Chondrocyte (in vitro differentiated cells): ENCODE measurements around the gene TTC21B. TPM values are rescaled to one million over a fixed set of nuclear protein-coding genes. Genes with fewer than 3 reads are reported as not detected.

Experiments
- DNase-seq: peaks from one replicate; pipeline ENCODE4 v3.0.0; 2021; ENCODE audit warnings: mixed read lengths, low spot score
- H3K27ac Mint-ChIP-seq: one replicate; pipeline ENCODE4 v1.8.0; 2021; ENCODE audit warnings: mild to moderate bottlenecking, moderate library complexity, mixed read lengths; ENCODE audit not compliant: unreplicated experiment
- H3K27me3 Mint-ChIP-seq: 2 replicates; pipeline ENCODE4 v1.8.0; 2021; ENCODE audit warnings: low read depth, mixed read lengths
- H3K36me3 Mint-ChIP-seq: 2 replicates; pipeline ENCODE4 v1.8.0; 2021; ENCODE audit warnings: low read depth, mixed read lengths
- H3K4me1 Mint-ChIP-seq: 2 replicates; pipeline ENCODE4 v1.8.0; 2021; ENCODE audit warnings: low read depth, mild to moderate bottlenecking, mixed read lengths
- H3K4me3 Mint-ChIP-seq: one replicate; pipeline ENCODE4 v1.8.0; 2021; ENCODE audit warnings: mild to moderate bottlenecking, moderate library complexity, mixed read lengths; ENCODE audit not compliant: unreplicated experiment
- H3K9me3 Mint-ChIP-seq: 2 replicates; pipeline ENCODE4 v1.8.0; 2021; ENCODE audit warnings: low read depth, mixed read lengths
- CTCF ChIP-seq: fragments of 200-600 bp; sonication (generic); IDR thresholded peaks from 2 replicates; pipeline ENCODE4 v1.5.0; 2021; ENCODE audit warnings: antibody characterized with exemption, mild to moderate bottlenecking, moderate library complexity
- total RNA-seq: library from RNA; stranded (reverse); gene quantifications from 3 replicates; pipeline ENCODE4 v1.2.1, GENCODE V29; 2021

TTC21B gene
- total RNA-seq, 1 donor from 2014 or later, result 12.7 TPM

- Mint-ChIP-seq H3K27ac (no peak overlapping the region), H3K4me1 (peaks cover 19% of the 10 kb centered on the region), H3K27me3 (no peaks in the 10 kb centered on the region), H3K36me3 (peaks cover 7% of the 10 kb centered on the region), H3K9me3 (no peaks in the 10 kb centered on the region), H3K4me3 (no peak overlapping the region)
- no peak for TF ChIP-seq CTCF
- DNase-seq, result no peak
Observed at GRCh38 chr2:165872101-165872791, 81.3 kb downstream of the TTC21B start.

DNA sequence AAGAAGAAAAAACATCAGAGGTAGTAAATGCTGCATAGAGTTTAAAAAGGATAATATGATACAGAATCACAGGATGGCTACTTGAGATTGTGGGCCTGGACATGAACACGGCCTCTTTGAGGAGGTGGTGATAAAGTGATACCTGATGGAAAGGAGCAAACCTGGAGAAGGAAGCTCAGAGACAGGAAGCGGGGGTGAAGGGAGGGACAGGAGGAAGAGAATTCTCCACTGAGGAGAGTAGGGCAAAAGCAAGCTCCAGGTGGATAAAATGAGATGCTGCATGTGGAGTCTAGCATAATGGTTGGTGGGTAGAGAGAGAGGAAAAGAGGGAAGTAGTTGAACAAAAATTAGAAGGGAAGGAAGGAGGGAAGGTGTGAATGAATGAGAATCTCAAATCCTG, 82.6 kb downstream of the TTC21B start:
- Mint-ChIP-seq H3K4me3 (no peak overlapping the region), H3K27ac (no peak overlapping the region), H3K9me3 (no peaks in the 10 kb centered on the region), H3K27me3 (no peaks in the 10 kb centered on the region), H3K36me3 (peaks cover 7% of the 10 kb centered on the region), H3K4me1 (peaks cover 19% of the 10 kb centered on the region)
- TF ChIP-seq CTCF, result no peak
- no peak for DNase-seq

- no peak for TF ChIP-seq CTCF
- no peak for DNase-seq
- H3K27ac Mint-ChIP-seq, result no peak overlapping the region
- no peaks in the 10 kb centered on the region for H3K9me3 Mint-ChIP-seq
- H3K4me1 Mint-ChIP-seq, result peaks cover 19% of the 10 kb centered on the region
- H3K27me3 Mint-ChIP-seq, result no peaks in the 10 kb centered on the region
- no peak overlapping the region for H3K4me3 Mint-ChIP-seq
- H3K36me3 Mint-ChIP-seq, result peaks cover 7% of the 10 kb centered on the region
Observed at GRCh38 chr2:165870346-165870745, 83.2 kb downstream of the TTC21B start.

DNA sequence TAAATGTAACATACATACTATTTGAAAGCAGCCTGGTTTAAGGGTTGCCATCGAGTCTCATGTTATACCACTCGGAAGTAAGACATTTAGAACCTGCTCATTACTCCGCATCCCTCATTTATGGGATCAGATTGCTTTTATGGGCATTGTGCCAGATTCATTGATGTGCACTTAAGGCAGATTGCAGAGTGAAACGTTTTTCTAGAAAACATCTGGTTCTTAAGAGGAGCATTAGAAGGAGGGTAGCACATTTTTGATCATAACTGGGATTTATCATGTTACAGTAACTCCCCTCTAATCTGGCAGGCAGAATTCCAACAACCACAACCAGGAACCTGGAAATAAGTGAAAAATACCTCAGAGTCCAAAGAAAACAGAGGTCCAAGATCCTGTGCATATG, 85.4 kb downstream of the TTC21B start:
- DNase-seq, result no peak
- Mint-ChIP-seq H3K4me1 (peaks cover 19% of the 10 kb centered on the region), H3K9me3 (no peaks in the 10 kb centered on the region), H3K4me3 (no peak overlapping the region), H3K27ac (no peak overlapping the region), H3K27me3 (no peaks in the 10 kb centered on the region), H3K36me3 (peaks cover 9% of the 10 kb centered on the region)
- no peak for TF ChIP-seq CTCF

DNA sequence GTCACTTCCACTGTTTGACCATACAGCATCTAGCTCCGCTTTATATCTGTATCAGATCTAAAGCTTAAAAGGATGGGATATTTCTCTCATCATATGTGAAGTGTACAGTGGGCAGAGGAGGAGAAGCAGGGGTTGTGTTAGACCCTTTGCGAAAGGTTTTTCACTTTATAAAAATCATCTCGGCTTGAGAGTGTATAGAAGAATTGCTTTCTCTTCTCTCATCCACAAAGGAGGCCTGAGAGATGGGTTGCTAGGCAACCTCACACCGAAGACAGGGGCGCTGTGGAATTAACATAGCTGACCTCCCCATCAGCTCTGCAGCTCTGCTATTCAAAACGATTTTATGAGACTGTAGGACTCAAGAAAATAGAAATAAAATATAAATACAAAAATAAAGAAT, 89.3 kb downstream of the TTC21B start:
- Mint-ChIP-seq H3K4me3 (no peak overlapping the region), H3K9me3 (peaks cover 15% of the 10 kb centered on the region), H3K4me1 (peaks cover 19% of the 10 kb centered on the region), H3K27me3 (no peaks in the 10 kb centered on the region), H3K27ac (no peak overlapping the region), H3K36me3 (peaks cover 16% of the 10 kb centered on the region)
- no peak for TF ChIP-seq CTCF
- no peak for DNase-seq
